ENCODE measurements around the gene F5. TPM values are rescaled to one million over a fixed set of nuclear protein-coding genes. Genes with fewer than 3 reads are reported as not detected.

Gene F5
- total and polyA plus RNA-seq, 3 experiments from 2014 or later: 0.06 to 76.5 (median 72.2) TPM

- POLR2A ChIA-PET: no interaction called here
- Mint-ChIP-seq H3K36me3 (peaks cover 0 to 12% (median 4%) of the 10 kb centered on the region in 3 donors), H3K4me1 (peaks cover 0 to 3% (median 0%) of the 10 kb centered on the region in 3 donors), H3K27me3 (no peaks in the 10 kb centered on the region), H3K27ac (no peak overlapping the region), H3K4me3 (no peak overlapping the region), H3K9me3 (no peaks in the 10 kb centered on the region)
- Histone ChIP-seq H3K4me1 (ENCODE audit: insufficient read depth, low read length) (no peaks in the 10 kb centered on the region), H3K4me3 (ENCODE audit: low read length) (no peak overlapping the region), H3K27ac (ENCODE audit: low read depth, low read length) (no peak overlapping the region), H3K27me3 (ENCODE audit: insufficient read depth, low read length, poor library complexity, severe bottlenecking) (no peaks in the 10 kb centered on the region), H3K9me3 (ENCODE audit: low read length) (no peaks in the 10 kb centered on the region), H3K36me3 (ENCODE audit: insufficient read depth, low read length) (no peaks in the 10 kb centered on the region)
- CTCF ChIA-PET: no interaction called here
- no peak for DNase-seq
Measured at GRCh38 chr1:169474302-169474995, 111.8 kb downstream of the F5 start.

- Histone ChIP-seq H3K4me1 (ENCODE audit: insufficient read depth, low read length) (no peaks in the 10 kb centered on the region), H3K4me3 (ENCODE audit: low read length) (no peak overlapping the region), H3K9me3 (ENCODE audit: low read length) (no peaks in the 10 kb centered on the region), H3K36me3 (ENCODE audit: insufficient read depth, low read length) (no peaks in the 10 kb centered on the region), H3K27me3 (ENCODE audit: insufficient read depth, low read length, poor library complexity, severe bottlenecking) (no peaks in the 10 kb centered on the region), H3K27ac (ENCODE audit: low read depth, low read length) (no peak overlapping the region)
- Mint-ChIP-seq H3K4me1 (no peaks in the 10 kb centered on the region), H3K9me3 (no peaks in the 10 kb centered on the region), H3K27ac (no peak overlapping the region), H3K4me3 (no peak overlapping the region), H3K36me3 (peaks cover 0 to 12% (median 4%) of the 10 kb centered on the region in 3 donors), H3K27me3 (no peaks in the 10 kb centered on the region)
- ChIA-PET POLR2A (no interaction called here), CTCF (interaction anchor here (1.4 kb wide), 1 partner anchor 1131 kb away, joined by 4 read pairs; no protein-coding TSS in a partner anchor)
- no peak for DNase-seq
Measured at GRCh38 chr1:169473347-169473746, 112.9 kb downstream of the F5 start.

- Histone ChIP-seq H3K9me3 (ENCODE audit: low read length) (no peaks in the 10 kb centered on the region), H3K27ac (ENCODE audit: low read depth, low read length) (no peak overlapping the region), H3K4me3 (ENCODE audit: low read length) (no peak overlapping the region), H3K4me1 (ENCODE audit: insufficient read depth, low read length) (no peaks in the 10 kb centered on the region), H3K36me3 (ENCODE audit: insufficient read depth, low read length) (no peaks in the 10 kb centered on the region), H3K27me3 (ENCODE audit: insufficient read depth, low read length, poor library complexity, severe bottlenecking) (no peaks in the 10 kb centered on the region)
- DNase-seq: no peak
- H3K36me3 Mint-ChIP-seq: peaks cover 0 to 14% (median 7%) of the 10 kb centered on the region in 3 donors
- ChIA-PET CTCF (interaction anchor here (1.2 to 1.4 kb wide), 2 partner anchors 9 to 1130 kb away, joined by 3 to 4 read pairs; no protein-coding TSS in a partner anchor), POLR2A (no interaction called here)
- H3K9me3 Mint-ChIP-seq: no peaks in the 10 kb centered on the region
- H3K4me3 Mint-ChIP-seq: no peak overlapping the region
- no peaks in the 10 kb centered on the region for H3K4me1 Mint-ChIP-seq
- no peak overlapping the region for H3K27ac Mint-ChIP-seq
- H3K27me3 Mint-ChIP-seq: no peaks in the 10 kb centered on the region
Measured at GRCh38 chr1:169472738-169473137, 113.5 kb downstream of the F5 start.

- no peaks in the 10 kb centered on the region for H3K4me1 ChIP-seq (ENCODE audit: insufficient read depth, low read length)
- no peak overlapping the region for H3K4me3 ChIP-seq (ENCODE audit: low read length)
- no peaks in the 10 kb centered on the region for H3K9me3 ChIP-seq (ENCODE audit: low read length)
- H3K27ac Mint-ChIP-seq: peak overlapping the region in 3 of 8 donors; percentile 2 to 52 (median 26)
- no peaks in the 10 kb centered on the region for H3K9me3 Mint-ChIP-seq
- H3K27me3 Mint-ChIP-seq: no peaks in the 10 kb centered on the region
- no peaks in the 10 kb centered on the region for H3K27me3 ChIP-seq (ENCODE audit: insufficient read depth, low read length, poor library complexity, severe bottlenecking)
- no peak for DNase-seq
- no peaks in the 10 kb centered on the region for H3K4me1 Mint-ChIP-seq
- POLR2A ChIA-PET: no interaction called here
- H3K36me3 ChIP-seq (ENCODE audit: insufficient read depth, low read length): no peaks in the 10 kb centered on the region
- H3K36me3 Mint-ChIP-seq: peaks cover 0 to 11% (median 6%) of the 10 kb centered on the region in 3 donors
- no peak overlapping the region for H3K27ac ChIP-seq (ENCODE audit: low read depth, low read length)
- H3K4me3 Mint-ChIP-seq: no peak overlapping the region
- CTCF ChIA-PET: no interaction called here
Measured at GRCh38 chr1:169468982-169469381, 117.3 kb downstream of the F5 start.

GRCh38 chr1:169466259-169467230 is 119.7 kb downstream of the F5 start:
- Mint-ChIP-seq H3K4me3 (no peak overlapping the region), H3K27me3 (no peaks in the 10 kb centered on the region), H3K27ac (no peak overlapping the region), H3K4me1 (peaks cover 0 to under 1% (median 0%) of the 10 kb centered on the region in 3 donors), H3K36me3 (peaks cover 0 to 11% (median 6%) of the 10 kb centered on the region in 3 donors), H3K9me3 (no peaks in the 10 kb centered on the region)
- Histone ChIP-seq H3K36me3 (ENCODE audit: insufficient read depth, low read length) (no peaks in the 10 kb centered on the region), H3K27me3 (ENCODE audit: insufficient read depth, low read length, poor library complexity, severe bottlenecking) (no peaks in the 10 kb centered on the region), H3K4me1 (ENCODE audit: insufficient read depth, low read length) (no peaks in the 10 kb centered on the region), H3K27ac (ENCODE audit: low read depth, low read length) (no peak overlapping the region), H3K9me3 (ENCODE audit: low read length) (no peaks in the 10 kb centered on the region), H3K4me3 (ENCODE audit: low read length) (no peak overlapping the region)
- ChIA-PET POLR2A (no interaction called here), CTCF (interaction anchor here (0.8 kb wide), 1 partner anchor 80 kb away, joined by 3 read pairs; no protein-coding TSS in a partner anchor)
- peak in 1 of 5 donors; percentile 7 for DNase-seq

- Histone ChIP-seq H3K27me3 (ENCODE audit: insufficient read depth, low read length, poor library complexity, severe bottlenecking) (no peaks in the 10 kb centered on the region), H3K36me3 (ENCODE audit: insufficient read depth, low read length) (no peaks in the 10 kb centered on the region), H3K4me3 (ENCODE audit: low read length) (no peak overlapping the region), H3K4me1 (ENCODE audit: insufficient read depth, low read length) (no peaks in the 10 kb centered on the region), H3K9me3 (ENCODE audit: low read length) (no peaks in the 10 kb centered on the region), H3K27ac (ENCODE audit: low read depth, low read length) (no peak overlapping the region)
- POLR2A ChIA-PET: no interaction called here
- Mint-ChIP-seq H3K4me1 (peaks cover 6 to 11% (median 11%) of the 10 kb centered on the region in 3 donors), H3K36me3 (peaks cover 0 to 11% (median 6%) of the 10 kb centered on the region in 3 donors), H3K27ac (no peak overlapping the region), H3K9me3 (no peaks in the 10 kb centered on the region), H3K27me3 (peaks cover 0 to 10% of the 10 kb centered on the region in 2 donors), H3K4me3 (no peak overlapping the region)
- no peak for DNase-seq
- CTCF ChIA-PET: no interaction called here
Measured at GRCh38 chr1:169465281-169465680, 121.0 kb downstream of the F5 start.

All from CD8-positive, alpha-beta memory T cell (primary cell).